Mononuclear cell (primary cell): Measurements from ENCODE around the gene MYMX. TPM values are rescaled to one million over a fixed set of nuclear protein-coding genes. Genes with fewer than 3 reads are reported as not detected.

Source experiments
- H3K27me3 ChIP-seq: 2 replicates; pipeline ENCODE4 v1.6.0; 2011; ENCODE audit warnings: low read length, control low read depth; ENCODE audit not compliant: insufficient read depth
- H3K4me1 ChIP-seq: 2 replicates; pipeline ENCODE4 v1.5.1; 2011; ENCODE audit warnings: mild to moderate bottlenecking, low read length, control low read depth; ENCODE audit not compliant: insufficient read depth
- H3K4me3 ChIP-seq: 2 replicates; pipeline ENCODE4 v1.5.1; 2011; ENCODE audit warnings: mild to moderate bottlenecking, low read length, moderate library complexity
- H3K9me3 ChIP-seq: 2 replicates; pipeline ENCODE4 v1.5.1; 2011; ENCODE audit warnings: low read depth, mild to moderate bottlenecking, control low read depth, low read length
- total RNA-seq: library from RNA; depleted of rRNA; stranded (reverse); fragments of >200 nt; gene quantifications from one replicate; pipeline ENCODE4 v1.2.3, GENCODE V29; 2012

The MYMX gene
- total RNA-seq, 1 donor = not detected

GRCh38 chr6:44201200-44201599, 15.5 kb upstream of the MYMX start:
- H3K27me3 ChIP-seq = no peaks in the 10 kb centered on the region
- no peaks in the 10 kb centered on the region for H3K4me1 ChIP-seq
- no peak overlapping the region for H3K4me3 ChIP-seq
- H3K9me3 ChIP-seq = no peaks in the 10 kb centered on the region

GRCh38 chr6:44201638-44202303, 15.0 kb upstream of the MYMX start:
- Histone ChIP-seq H3K27me3 (no peaks in the 10 kb centered on the region), H3K4me1 (no peaks in the 10 kb centered on the region), H3K9me3 (no peaks in the 10 kb centered on the region), H3K4me3 (no peak overlapping the region)

GRCh38 chr6:44202332-44202971, 14.3 kb upstream of the MYMX start:
- H3K27me3 ChIP-seq = no peaks in the 10 kb centered on the region
- H3K4me1 ChIP-seq = no peaks in the 10 kb centered on the region
- H3K9me3 ChIP-seq = no peaks in the 10 kb centered on the region
- no peak overlapping the region for H3K4me3 ChIP-seq

GRCh38 chr6:44202972-44203750, 13.6 kb upstream of the MYMX start:
- H3K27me3 ChIP-seq = no peaks in the 10 kb centered on the region
- no peaks in the 10 kb centered on the region for H3K4me1 ChIP-seq
- H3K4me3 ChIP-seq = no peak overlapping the region
- H3K9me3 ChIP-seq = no peaks in the 10 kb centered on the region

GRCh38 chr6:44203955-44204354, 12.8 kb upstream of the MYMX start:
- Histone ChIP-seq H3K4me3 (no peak overlapping the region), H3K4me1 (no peaks in the 10 kb centered on the region), H3K9me3 (no peaks in the 10 kb centered on the region), H3K27me3 (no peaks in the 10 kb centered on the region)

- H3K27me3 ChIP-seq = no peaks in the 10 kb centered on the region
- H3K9me3 ChIP-seq = no peaks in the 10 kb centered on the region
- H3K4me3 ChIP-seq = no peak overlapping the region
Observed at GRCh38 chr6:44207966-44208365, 8.8 kb upstream of the MYMX start.

GRCh38 chr6:44211284-44211683, 5.4 kb upstream of the MYMX start:
- H3K27me3 ChIP-seq = no peaks in the 10 kb centered on the region
- no peak overlapping the region for H3K4me3 ChIP-seq
- H3K9me3 ChIP-seq = no peaks in the 10 kb centered on the region
- H3K4me1 ChIP-seq = peaks cover 11% of the 10 kb centered on the region

More at GRCh38 chr6:44207966-44208365, 8.8 kb upstream of the MYMX start:
- H3K4me1 ChIP-seq = peaks cover 11% of the 10 kb centered on the region

- no peaks in the 10 kb centered on the region for H3K9me3 ChIP-seq
- H3K4me3 ChIP-seq = no peak overlapping the region
- no peaks in the 10 kb centered on the region for H3K27me3 ChIP-seq
- peaks cover 29% of the 10 kb centered on the region for H3K4me1 ChIP-seq
Observed at GRCh38 chr6:44214307-44214706, 2.4 kb upstream of the MYMX start.

- peaks cover 35% of the 10 kb centered on the region for H3K4me1 ChIP-seq
- no peaks in the 10 kb centered on the region for H3K9me3 ChIP-seq
- H3K27me3 ChIP-seq = no peaks in the 10 kb centered on the region
- H3K4me3 ChIP-seq = no peak overlapping the region
Observed at GRCh38 chr6:44217332-44218143, 812 bp downstream of the MYMX start.

GRCh38 chr6:44219053-44219814, 2.5 kb downstream of the MYMX start:
- Histone ChIP-seq H3K4me3 (peak overlapping the region; percentile 30), H3K27me3 (no peaks in the 10 kb centered on the region), H3K4me1 (peaks cover 43% of the 10 kb centered on the region), H3K9me3 (no peaks in the 10 kb centered on the region)

- Histone ChIP-seq H3K27me3 (no peaks in the 10 kb centered on the region), H3K4me3 (no peak overlapping the region), H3K9me3 (no peaks in the 10 kb centered on the region), H3K4me1 (peaks cover 50% of the 10 kb centered on the region)
Observed at GRCh38 chr6:44219815-44220784, 3.4 kb downstream of the MYMX start.

- no peaks in the 10 kb centered on the region for H3K9me3 ChIP-seq
- peaks cover 54% of the 10 kb centered on the region for H3K4me1 ChIP-seq
Observed at GRCh38 chr6:44220913-44221290, 4.2 kb downstream of the MYMX start.

GRCh38 chr6:44221291-44221960, 4.7 kb downstream of the MYMX start:
- Histone ChIP-seq H3K4me3 (no peak overlapping the region), H3K9me3 (no peaks in the 10 kb centered on the region), H3K4me1 (peaks cover 59% of the 10 kb centered on the region), H3K27me3 (no peaks in the 10 kb centered on the region)

More at GRCh38 chr6:44220913-44221290, 4.2 kb downstream of the MYMX start:
- H3K4me3 ChIP-seq = no peak overlapping the region
- H3K27me3 ChIP-seq = no peaks in the 10 kb centered on the region
